ENCODE results near the gene HLA-DRA.

- TF ChIP-seq CTCF (IDR thresholded peaks at IDR 0.05; ENCODE audit: low read depth, low read length) (no peak), EZH2phosphoT487 (IDR thresholded peaks at IDR 0.05; ENCODE audit: low read depth) (no peak)
Measured at GRCh38 chr6:32436186-32436585, 3.5 kb upstream of the HLA-DRA start.

Data from OCI-LY3 (cell line).